CD4-positive, alpha-beta memory T cell (primary cell): ENCODE measurements around the gene SCML1. TPM values are rescaled to one million over a fixed set of nuclear protein-coding genes. Genes with fewer than 3 reads are reported as not detected.

ENCODE experiments used
- CTCF ChIA-PET: fragments of 350-600 bp; sonication (Branson Sonifier 250); formaldehyde crosslinking; loops from one replicate; lab custom pipeline; 2021; ENCODE audit warnings: inconsistent platforms; ENCODE audit not compliant: partially characterized antibody; lab: Charles Lee
- POLR2A ChIA-PET: fragments of 350-600 bp; sonication (Branson Sonifier 250); formaldehyde crosslinking; loops from one replicate; lab custom pipeline; 2021; ENCODE audit not compliant: partially characterized antibody; lab: Charles Lee
- DNase-seq, 5 donors: peaks; one replicate each; pipeline versions ENCODE4 v3.0.0 to v3.0.0-alpha.2; 2020 to 2022; ENCODE audit warnings: mixed read lengths in 1 of 5
- H3K27ac ChIP-seq: one replicate; pipeline ENCODE4 v1.7.0; 2013; ENCODE audit warnings: low read depth, low read length
- H3K27me3 ChIP-seq: 2 replicates; pipeline ENCODE4 v1.7.0; 2013; ENCODE audit warnings: mild to moderate bottlenecking, low read length, moderate library complexity; ENCODE audit not compliant: insufficient read depth
- H3K36me3 ChIP-seq: 2 replicates; pipeline ENCODE4 v1.7.0; 2013; ENCODE audit warnings: mild to moderate bottlenecking, low read length, moderate library complexity; ENCODE audit not compliant: insufficient read depth
- H3K4me1 ChIP-seq: 2 replicates; pipeline ENCODE4 v1.7.0; 2013; ENCODE audit warnings: mild to moderate bottlenecking, low read length, moderate library complexity; ENCODE audit not compliant: insufficient read depth
- H3K4me3 ChIP-seq, 2 donors: one replicate each; pipeline ENCODE4 v1.7.0; 2013; ENCODE audit warnings: low read length in 2 of 2, mild to moderate bottlenecking in 1 of 2
- H3K9me3 ChIP-seq, 2 donors: one replicate each; pipeline ENCODE4 v1.7.0; 2013; ENCODE audit warnings: low read length in 2 of 2, control low read depth in 1 of 2; ENCODE audit not compliant: control insufficient read depth in 1 of 2
- H3K27ac Mint-ChIP-seq, 7 donors: one replicate each; pipeline ENCODE4 v1.8.0; 2020 to 2021; ENCODE audit warnings: mixed read lengths in 7 of 7, mild to moderate bottlenecking in 6 of 7, inconsistent platforms in 3 of 7, moderate library complexity in 3 of 7
- H3K27me3 Mint-ChIP-seq, 2 donors: one replicate each; pipeline ENCODE4 v1.8.0; 2020 to 2021; ENCODE audit warnings: mixed read lengths in 2 of 2
- H3K36me3 Mint-ChIP-seq, 2 donors: one replicate each; pipeline ENCODE4 v1.8.0; 2020 to 2021; ENCODE audit warnings: mixed read lengths in 2 of 2, inconsistent platforms in 1 of 2, mild to moderate bottlenecking in 1 of 2
- H3K4me1 Mint-ChIP-seq, 4 donors: one replicate each; pipeline ENCODE4 v1.8.0; 2020 to 2021; ENCODE audit warnings: mixed read lengths in 4 of 4, mild to moderate bottlenecking in 1 of 4
- H3K4me3 Mint-ChIP-seq, 8 donors: one replicate each; pipeline ENCODE4 v1.8.0; 2020 to 2021; ENCODE audit warnings: mixed read lengths in 8 of 8, mild to moderate bottlenecking in 7 of 8, moderate library complexity in 6 of 8, inconsistent platforms in 3 of 8
- H3K9me3 Mint-ChIP-seq, 8 donors: one replicate each; pipeline ENCODE4 v1.8.0; 2020 to 2021; ENCODE audit warnings: mixed read lengths in 8 of 8, mild to moderate bottlenecking in 5 of 8, inconsistent platforms in 3 of 8, moderate library complexity in 1 of 8
- intact Hi-C: fragments of 100-400 bp; cut with micrococcal nuclease; formaldehyde crosslinking; loops from one replicate; pipeline ENCODE4 v1.15.1; 2023
- polyA plus RNA-seq, 2 donors: library from polyadenylated mRNA; unstranded; fragments of 300-500 nt; fragmentation: Illumina TruSeq; gene quantifications; one replicate each; pipeline ENCODE4 v1.2.3, GENCODE V29; 2021
- total RNA-seq, 2 experiments: library from RNA; stranded (reverse); gene quantifications; one replicate each; pipeline ENCODE4 v1.2.3, GENCODE V29; 2021

The SCML1 gene
- total and polyA plus RNA-seq, 4 experiments from 2014 or later = 1.6 to 18.0 (median 8.4) TPM

DNA sequence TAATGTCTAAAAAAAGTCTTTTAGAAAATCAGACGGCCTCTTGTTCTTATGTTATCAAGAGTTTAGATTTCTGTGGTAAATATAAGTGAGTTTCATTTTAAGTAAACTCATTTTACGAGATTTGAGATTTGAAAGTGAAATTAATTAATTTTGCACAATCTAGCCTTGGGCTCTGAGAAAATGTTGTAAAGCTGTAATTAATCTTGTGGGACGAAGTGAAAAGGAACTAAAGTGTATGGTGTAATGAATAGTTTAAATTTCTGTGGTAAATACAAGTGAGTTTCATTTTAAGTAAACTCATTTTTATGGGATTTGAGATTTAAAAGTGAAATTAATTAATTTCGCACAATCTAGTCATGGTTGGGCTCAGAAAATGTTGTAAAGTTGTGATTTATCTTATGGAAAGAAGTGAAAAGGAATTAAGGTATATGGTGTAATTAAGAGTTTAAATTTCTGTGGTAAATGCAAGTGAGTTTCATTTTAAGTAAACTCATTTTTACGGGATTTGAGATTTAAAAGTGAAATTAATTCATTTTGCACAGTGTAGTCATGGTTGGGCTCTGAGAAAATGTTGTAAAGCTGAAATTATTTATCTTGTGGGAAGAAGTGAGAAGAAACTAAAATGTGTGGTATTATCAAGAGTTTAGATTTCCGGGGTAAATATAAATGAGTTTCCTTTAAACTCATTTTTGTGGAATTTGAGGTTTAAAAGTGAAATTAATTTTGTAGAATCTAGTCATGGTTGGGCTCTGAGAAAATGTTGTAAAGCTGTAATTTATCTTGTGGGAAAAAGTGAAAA is 1.6 kb downstream of the SCML1 start:
- POLR2A ChIA-PET = interaction anchor here (1.1 kb wide), 1 partner anchor 84 kb away, joined by 3 read pairs; no protein-coding TSS in a partner anchor
- Mint-ChIP-seq H3K27ac (peak overlapping the region; percentile 83 to 98 (median 90)), H3K27me3 (peaks cover 0 to 3% of the 10 kb centered on the region in 2 donors), H3K9me3 (peaks cover 0 to 1% (median 0%) of the 10 kb centered on the region in 8 donors), H3K36me3 (peaks cover 0 to 3% of the 10 kb centered on the region in 2 donors), H3K4me1 (peaks cover 11 to 33% (median 24%) of the 10 kb centered on the region in 4 donors), H3K4me3 (peak overlapping the region; percentile 86 to 97 (median 90))
- H3K27me3 ChIP-seq = no peaks in the 10 kb centered on the region
- H3K27ac ChIP-seq = no peak overlapping the region
- peaks cover 15% of the 10 kb centered on the region for H3K4me1 ChIP-seq
- no peaks in the 10 kb centered on the region for H3K36me3 ChIP-seq
- peak in 1 of 5 donors; percentile 4 for DNase-seq
- peak overlapping the region in 1 of 2 donors; percentile 49 for H3K4me3 ChIP-seq
- CTCF ChIA-PET = no interaction called here
- intact Hi-C loops = loop anchor here (5.0 to 10.0 kb wide), 3 partner anchors 933 to 1884 kb away; partner anchors contain the start of genes AP1S2, PHKA2 and RS1
- H3K9me3 ChIP-seq = no peaks in the 10 kb centered on the region

DNA sequence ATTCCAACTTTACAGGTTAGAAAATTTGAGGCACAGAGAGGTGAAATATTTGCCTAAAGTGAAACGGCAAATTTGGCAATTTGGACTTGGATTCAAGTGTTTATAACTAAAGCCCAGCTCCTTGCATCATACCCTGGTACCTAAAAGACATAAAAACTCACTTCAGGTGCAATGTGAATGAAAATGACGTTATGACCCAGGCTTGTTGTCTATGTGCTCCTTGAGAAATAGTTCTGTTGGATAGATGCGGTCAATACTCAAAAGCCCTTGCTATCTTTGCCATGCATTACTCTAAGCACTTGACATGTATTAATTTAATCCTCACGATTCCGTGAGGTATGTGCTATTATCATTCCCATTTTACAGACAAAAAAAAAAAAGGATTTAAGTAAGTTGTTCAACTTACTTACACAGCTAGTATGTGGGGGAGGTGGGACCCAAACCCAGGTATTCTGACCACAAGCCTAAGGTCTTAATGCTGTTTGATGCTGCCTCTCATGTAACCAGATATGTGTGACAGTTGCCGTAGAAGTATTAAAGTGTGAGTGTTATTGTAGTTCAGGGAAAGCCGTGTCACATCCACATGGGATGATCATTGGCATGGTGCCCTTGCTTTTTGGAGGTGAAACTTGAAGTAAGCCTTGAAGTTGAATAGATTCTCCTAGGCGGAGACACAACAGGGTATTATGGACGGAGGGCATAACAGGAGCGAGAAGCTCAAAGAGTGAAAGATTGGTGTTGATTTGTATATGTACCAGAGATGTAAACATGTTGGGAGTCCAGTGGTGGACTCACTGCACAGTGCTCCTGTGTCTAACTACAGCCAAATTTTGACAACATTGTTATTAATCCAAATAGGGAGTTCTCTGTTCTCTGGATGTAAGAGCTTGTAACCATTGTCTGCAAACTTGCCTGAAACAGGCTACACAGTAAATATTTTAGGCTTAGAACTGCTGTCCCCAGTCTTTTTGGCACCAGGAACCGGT is 3.1 kb downstream of the SCML1 start:
- ChIA-PET POLR2A (interaction anchor here (0.6 kb wide), 1 partner anchor 193 kb away, joined by 3 read pairs; no protein-coding TSS in a partner anchor), CTCF (no interaction called here)
- H3K9me3 Mint-ChIP-seq = peaks cover 0 to 1% (median 0%) of the 10 kb centered on the region in 8 donors
- peaks cover 0 to 3% of the 10 kb centered on the region in 2 donors for H3K36me3 Mint-ChIP-seq
- peaks cover 0 to 1% of the 10 kb centered on the region in 2 donors for H3K27me3 Mint-ChIP-seq
- Histone ChIP-seq H3K9me3 (no peaks in the 10 kb centered on the region), H3K4me3 (no peak overlapping the region), H3K27ac (no peak overlapping the region), H3K36me3 (no peaks in the 10 kb centered on the region), H3K4me1 (peaks cover 15% of the 10 kb centered on the region), H3K27me3 (no peaks in the 10 kb centered on the region)
- intact Hi-C loops = loop anchor here (10.0 kb wide), 1 partner anchor 124 kb away; the partner anchor contains the start of gene RAI2
- peaks cover 11 to 33% (median 24%) of the 10 kb centered on the region in 4 donors for H3K4me1 Mint-ChIP-seq
- H3K4me3 Mint-ChIP-seq = no peak overlapping the region
- peak overlapping the region in 2 of 7 donors; percentile 6 to 25 for H3K27ac Mint-ChIP-seq
- no peak for DNase-seq

DNA sequence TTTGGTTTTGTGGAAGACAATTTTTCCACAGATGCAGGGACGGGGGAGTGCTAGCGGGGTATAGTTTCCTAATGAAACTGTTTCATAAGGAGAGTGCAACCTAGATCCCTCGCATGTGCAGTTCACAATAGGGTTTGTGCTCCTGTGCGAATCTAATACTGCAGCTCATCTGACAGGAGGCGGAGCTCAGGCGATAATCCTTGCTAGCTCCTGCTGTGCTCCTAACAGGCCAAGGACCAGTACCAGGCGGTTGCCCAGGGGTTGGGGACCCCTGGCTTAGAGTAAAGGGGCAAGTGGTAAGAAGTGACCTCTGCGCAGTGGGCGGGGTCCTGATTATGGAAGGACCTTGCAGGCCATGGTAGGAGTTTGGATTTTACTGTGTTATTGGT is 3.8 kb downstream of the SCML1 start:
- peaks cover 0 to 1% of the 10 kb centered on the region in 2 donors for H3K27me3 Mint-ChIP-seq
- Histone ChIP-seq H3K4me3 (no peak overlapping the region), H3K36me3 (no peaks in the 10 kb centered on the region), H3K4me1 (peaks cover 15% of the 10 kb centered on the region), H3K9me3 (no peaks in the 10 kb centered on the region), H3K27me3 (no peaks in the 10 kb centered on the region), H3K27ac (no peak overlapping the region)
- H3K9me3 Mint-ChIP-seq = peaks cover 0 to 1% (median 0%) of the 10 kb centered on the region in 8 donors
- intact Hi-C loops = loop anchor here (10.0 kb wide), 1 partner anchor 124 kb away; the partner anchor contains the start of gene RAI2
- H3K36me3 Mint-ChIP-seq = peaks cover 0 to 3% of the 10 kb centered on the region in 2 donors
- CTCF ChIA-PET = no interaction called here
- DNase-seq = no peak
- H3K27ac Mint-ChIP-seq = no peak overlapping the region
- POLR2A ChIA-PET = no interaction called here
- peaks cover 11 to 33% (median 24%) of the 10 kb centered on the region in 4 donors for H3K4me1 Mint-ChIP-seq
- peak overlapping the region in 1 of 8 donors; percentile 35 for H3K4me3 Mint-ChIP-seq

DNA sequence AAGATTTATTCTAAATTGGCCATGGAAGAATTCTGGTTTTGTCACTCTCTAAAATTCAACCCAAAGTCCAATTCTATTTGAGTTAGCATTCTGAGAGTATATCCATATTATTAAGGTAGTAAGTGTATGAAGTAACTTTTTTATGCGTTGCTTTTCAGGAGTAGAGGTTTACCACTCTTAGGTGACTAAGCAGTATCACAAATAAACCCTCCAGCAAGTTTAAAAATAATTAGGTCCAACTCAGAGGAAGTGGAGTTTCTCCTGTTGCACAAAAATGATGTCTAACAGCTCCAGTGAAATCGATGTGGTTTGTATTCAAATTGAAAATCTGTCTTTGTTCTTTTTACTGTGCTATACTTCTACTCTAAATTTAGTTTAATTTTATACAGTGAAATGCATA is 6.6 kb downstream of the SCML1 start:
- Histone ChIP-seq H3K27ac (no peak overlapping the region), H3K4me1 (peaks cover 10% of the 10 kb centered on the region), H3K4me3 (no peak overlapping the region), H3K27me3 (no peaks in the 10 kb centered on the region), H3K9me3 (no peaks in the 10 kb centered on the region), H3K36me3 (no peaks in the 10 kb centered on the region)
- H3K36me3 Mint-ChIP-seq = peaks cover 0 to 3% of the 10 kb centered on the region in 2 donors
- peaks cover 5 to 17% (median 13%) of the 10 kb centered on the region in 4 donors for H3K4me1 Mint-ChIP-seq
- ChIA-PET CTCF (interaction anchor here (1.6 kb wide), 1 partner anchor 201 kb away, joined by 3 read pairs; no protein-coding TSS in a partner anchor), POLR2A (no interaction called here)
- intact Hi-C loops = loop anchor here (2.0 to 10.0 kb wide), 2 partner anchors 121 to 635 kb away; partner anchors contain the start of gene RAI2
- no peak overlapping the region for H3K4me3 Mint-ChIP-seq
- peaks cover 0 to 1% (median 0%) of the 10 kb centered on the region in 8 donors for H3K9me3 Mint-ChIP-seq
- H3K27ac Mint-ChIP-seq = no peak overlapping the region
- DNase-seq = no peak
- no peaks in the 10 kb centered on the region for H3K27me3 Mint-ChIP-seq

DNA sequence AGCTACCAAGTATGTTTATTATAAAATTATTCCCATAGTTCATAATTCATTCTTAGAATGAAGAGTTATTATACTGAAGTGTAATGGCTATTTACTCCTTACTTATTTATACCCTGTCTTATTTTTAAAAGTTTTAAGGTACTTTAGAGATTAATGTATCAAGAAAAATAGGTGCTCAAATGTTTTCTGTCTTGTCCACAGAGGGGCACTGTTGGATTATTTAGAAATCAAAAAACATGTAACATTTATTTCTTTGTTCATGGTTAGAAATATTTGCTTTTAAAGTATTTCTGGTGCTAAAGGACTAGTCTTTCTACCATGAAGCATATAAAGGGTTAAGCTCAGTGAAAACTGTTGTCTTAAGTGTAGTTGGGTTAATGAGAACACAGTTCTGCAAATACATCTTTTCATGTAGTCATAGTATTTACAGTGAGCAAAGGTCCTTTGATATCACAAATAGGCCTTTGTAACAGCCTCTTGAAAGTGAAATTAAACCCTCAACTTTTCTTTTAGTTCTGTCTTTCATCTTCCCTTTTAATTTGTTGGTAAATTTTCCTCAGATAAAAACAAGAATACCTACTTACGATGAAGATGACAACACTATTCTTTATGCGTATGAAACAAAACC is 7.7 kb downstream of the SCML1 start:
- peak in 2 of 5 donors; percentile 6 to 9 for DNase-seq
- Mint-ChIP-seq H3K9me3 (peaks cover 0 to 1% (median 0%) of the 10 kb centered on the region in 8 donors), H3K4me1 (peaks cover 0 to 10% (median 7%) of the 10 kb centered on the region in 4 donors), H3K27me3 (no peaks in the 10 kb centered on the region), H3K27ac (no peak overlapping the region), H3K4me3 (no peak overlapping the region), H3K36me3 (peaks cover 0 to 3% of the 10 kb centered on the region in 2 donors)
- Histone ChIP-seq H3K9me3 (no peaks in the 10 kb centered on the region), H3K4me1 (peaks cover 6% of the 10 kb centered on the region), H3K27ac (no peak overlapping the region), H3K27me3 (no peaks in the 10 kb centered on the region), H3K4me3 (no peak overlapping the region), H3K36me3 (no peaks in the 10 kb centered on the region)
- ChIA-PET CTCF (interaction anchor here (0.6 to 1.6 kb wide), 2 partner anchors 200 to 881 kb away, joined by 3 read pairs; no protein-coding TSS in a partner anchor), POLR2A (no interaction called here)
- intact Hi-C loops = loop anchor here (2.0 to 10.0 kb wide), 2 partner anchors 120 to 634 kb away; partner anchors contain the start of gene RAI2

DNA sequence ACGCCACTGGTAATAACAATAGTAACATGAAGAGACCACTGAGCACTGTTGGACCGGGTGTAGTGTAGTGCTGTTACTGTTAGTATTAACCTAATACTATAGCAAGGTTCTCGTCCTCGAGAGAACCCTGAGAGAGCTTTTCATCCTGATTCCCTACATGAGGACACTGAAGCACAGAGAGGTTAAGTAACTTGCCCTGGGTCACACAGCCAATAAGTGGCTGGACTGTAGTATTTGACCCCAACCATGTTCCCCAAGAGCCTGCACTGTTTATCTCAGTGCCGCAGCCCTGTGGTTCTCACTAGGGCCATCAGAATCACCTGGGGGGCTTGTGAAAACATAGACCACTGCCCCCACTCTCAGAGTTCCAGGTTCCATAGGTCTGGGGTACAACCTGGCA is 10.4 kb downstream of the SCML1 start:
- H3K9me3 ChIP-seq = no peaks in the 10 kb centered on the region
- ChIA-PET POLR2A (no interaction called here), CTCF (no interaction called here)
- H3K36me3 ChIP-seq = peaks cover 6% of the 10 kb centered on the region
- no peak overlapping the region for H3K4me3 ChIP-seq
- H3K27ac ChIP-seq = no peak overlapping the region
- no peak for DNase-seq
- Mint-ChIP-seq H3K27me3 (no peaks in the 10 kb centered on the region), H3K4me1 (peaks cover 0 to 2% (median 0%) of the 10 kb centered on the region in 4 donors), H3K9me3 (no peaks in the 10 kb centered on the region), H3K27ac (no peak overlapping the region), H3K4me3 (no peak overlapping the region), H3K36me3 (peaks cover 0 to 5% of the 10 kb centered on the region in 2 donors)
- no peaks in the 10 kb centered on the region for H3K4me1 ChIP-seq
- intact Hi-C loops = loop anchor here (10.0 kb wide), 1 partner anchor 117 kb away; the partner anchor contains the start of gene RAI2
- H3K27me3 ChIP-seq = no peaks in the 10 kb centered on the region
